HG03575 (cell line): ENCODE measurements around the gene MACROD1.

ENCODE experiments used
- ATAC-seq: cut with Tn5 transposase; IDR thresholded peaks from one replicate; pipeline ENCODE4 v1.9.1; 2021; ENCODE audit not compliant: unreplicated experiment, insufficient number of reproducible peaks, low FRiP score; ENCODE audit errors: extremely low read depth

MACROD1 gene

DNA sequence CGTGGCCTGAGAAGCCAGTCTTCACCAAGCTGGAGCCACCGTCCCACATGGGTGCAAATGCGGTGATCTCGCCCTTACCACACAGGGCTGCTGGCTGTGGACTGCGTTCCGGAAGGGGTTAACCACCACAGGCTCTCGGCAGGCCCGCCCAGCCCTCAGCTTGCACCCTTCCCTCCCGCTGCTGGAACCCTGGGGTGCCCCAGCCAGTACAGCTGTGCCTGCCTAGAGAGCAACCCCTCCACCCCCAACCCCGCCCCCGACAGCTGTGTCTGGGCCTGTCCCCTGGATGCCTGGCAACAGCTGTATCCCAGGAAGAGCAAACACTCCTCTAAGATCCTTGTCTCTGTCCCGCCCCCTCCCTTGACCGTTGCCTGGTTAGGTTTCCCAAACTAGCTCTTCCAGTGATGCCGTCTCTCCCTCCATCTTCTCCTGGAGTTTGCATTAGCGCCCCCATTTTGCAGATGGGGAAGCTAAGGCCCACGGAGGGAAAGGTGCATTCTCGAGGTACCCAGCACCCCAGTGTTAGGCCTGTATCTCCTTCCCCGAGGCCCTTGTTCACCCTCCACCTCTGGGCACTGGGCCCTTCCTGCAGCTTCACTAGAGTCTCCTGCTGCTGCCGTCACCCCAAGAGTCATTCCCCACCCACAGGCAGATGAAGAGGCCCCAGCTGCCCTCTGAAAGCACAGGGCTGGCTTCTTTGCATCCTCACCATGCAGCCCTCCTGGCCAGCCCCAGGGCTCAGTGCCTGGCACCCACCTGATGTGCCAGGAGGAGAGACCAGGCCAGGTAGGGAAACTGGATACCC lies 204.1 kb downstream of the MACROD1 start:
- no peak for ATAC-seq

DNA sequence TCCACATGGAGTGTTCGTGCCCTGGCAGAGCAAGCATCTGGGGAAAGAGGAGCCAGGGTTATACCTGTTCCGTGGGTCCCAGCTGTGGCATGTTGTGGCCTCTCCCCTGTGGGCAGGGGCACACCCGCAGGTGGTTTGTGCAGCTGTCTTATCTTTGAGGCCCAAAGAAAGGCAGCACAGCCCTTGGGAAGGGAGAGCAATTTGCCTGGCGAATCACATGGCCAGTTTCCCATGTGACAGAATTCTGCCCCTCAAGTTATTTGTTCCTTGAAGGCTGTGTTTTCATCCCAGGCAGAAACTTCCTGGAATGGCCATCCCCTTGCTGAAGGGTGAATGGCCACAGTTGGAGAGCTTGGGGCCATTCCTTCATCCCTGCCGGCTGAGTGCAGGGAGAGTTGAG lies 207.9 kb downstream of the MACROD1 start:
- no peak for ATAC-seq

DNA sequence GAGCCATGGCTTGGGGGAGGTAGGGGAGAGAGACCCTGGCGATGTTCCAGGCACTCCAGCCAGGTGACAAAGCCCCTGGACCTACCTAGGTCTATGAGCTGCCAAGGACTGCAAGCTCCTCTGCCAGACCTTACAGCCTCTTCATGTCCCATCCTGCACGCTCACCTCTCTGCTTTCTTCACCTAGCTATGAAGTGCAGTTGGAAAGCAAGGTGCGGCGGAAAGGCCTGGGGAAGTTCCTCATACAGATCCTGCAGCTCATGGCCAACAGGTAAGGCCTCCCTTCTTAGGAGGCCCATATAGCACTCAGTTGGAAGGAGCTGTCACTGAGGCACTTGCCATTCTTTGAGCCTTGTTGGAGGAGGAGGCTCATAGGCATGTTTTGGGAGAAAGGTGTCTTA lies 213.3 kb downstream of the MACROD1 start:
- ATAC-seq: no peak

DNA sequence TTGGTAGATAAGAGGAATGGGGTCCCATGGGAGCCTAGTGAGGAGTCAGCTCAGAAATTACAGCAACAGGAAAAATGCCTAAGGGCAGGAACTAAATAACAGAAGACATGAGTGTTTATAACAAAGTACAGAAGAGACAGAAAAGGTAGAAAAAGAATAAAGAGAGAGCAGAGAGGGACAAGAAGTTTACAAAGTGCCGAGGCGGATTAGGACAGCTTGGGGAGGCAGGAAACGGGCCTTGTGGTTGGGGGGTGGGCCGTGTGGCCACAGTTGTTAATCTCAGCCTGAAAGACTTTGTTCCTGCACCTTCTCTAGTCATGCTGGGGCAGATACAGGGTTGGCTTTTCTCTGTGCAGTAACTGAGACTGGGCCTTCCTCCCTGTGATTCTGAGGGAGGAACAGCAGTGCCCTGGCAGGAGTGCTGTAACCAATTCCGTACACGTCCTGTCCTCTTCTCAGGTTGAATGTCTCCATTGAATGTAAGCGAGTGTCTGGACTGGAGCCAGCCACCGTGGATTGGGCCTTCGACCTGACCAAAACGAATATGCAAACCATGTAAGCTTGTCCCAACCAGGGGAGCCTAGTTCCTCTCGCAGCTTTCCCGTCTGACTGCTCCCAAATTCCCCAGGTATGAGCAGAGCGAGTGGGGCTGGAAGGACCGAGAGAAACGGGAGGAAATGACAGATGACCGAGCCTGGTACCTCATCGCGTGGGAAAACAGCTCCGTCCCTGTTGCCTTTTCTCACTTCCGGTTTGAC lies 214.0 kb downstream of the MACROD1 start:
- no peak for ATAC-seq
